HS-27A (cell line): ENCODE measurements around the gene HNRNPAB.
"Not testable (repeated sequence)": the region's sequence is repeated elsewhere in the genome, so short reads cannot be mapped to it uniquely, and the experiment has no call there.

Experiments used
- DNase-seq: peaks from one replicate; pipeline ENCODE4 v3.0.0-alpha.2; 2012; ENCODE audit warnings: low read depth, missing footprints

HNRNPAB gene

DNA sequence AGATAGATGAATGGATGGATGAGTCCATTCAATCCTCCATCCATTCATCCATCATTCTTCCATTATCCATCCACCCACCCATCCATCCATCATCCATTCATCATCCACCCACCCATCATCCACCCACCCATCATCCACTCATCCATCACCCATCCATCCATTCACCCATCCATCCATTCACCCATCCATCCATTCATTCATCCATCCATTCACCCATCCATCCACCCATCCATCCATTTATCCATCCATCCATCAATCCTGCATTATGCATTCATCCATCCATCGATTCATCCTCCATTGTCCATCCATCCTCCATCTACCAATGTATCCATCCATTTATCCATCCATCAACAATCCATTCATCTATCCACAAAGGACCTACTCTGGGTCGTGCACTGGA lies 41.1 kb downstream of the HNRNPAB start:
- DNase-seq, result no peak

DNA sequence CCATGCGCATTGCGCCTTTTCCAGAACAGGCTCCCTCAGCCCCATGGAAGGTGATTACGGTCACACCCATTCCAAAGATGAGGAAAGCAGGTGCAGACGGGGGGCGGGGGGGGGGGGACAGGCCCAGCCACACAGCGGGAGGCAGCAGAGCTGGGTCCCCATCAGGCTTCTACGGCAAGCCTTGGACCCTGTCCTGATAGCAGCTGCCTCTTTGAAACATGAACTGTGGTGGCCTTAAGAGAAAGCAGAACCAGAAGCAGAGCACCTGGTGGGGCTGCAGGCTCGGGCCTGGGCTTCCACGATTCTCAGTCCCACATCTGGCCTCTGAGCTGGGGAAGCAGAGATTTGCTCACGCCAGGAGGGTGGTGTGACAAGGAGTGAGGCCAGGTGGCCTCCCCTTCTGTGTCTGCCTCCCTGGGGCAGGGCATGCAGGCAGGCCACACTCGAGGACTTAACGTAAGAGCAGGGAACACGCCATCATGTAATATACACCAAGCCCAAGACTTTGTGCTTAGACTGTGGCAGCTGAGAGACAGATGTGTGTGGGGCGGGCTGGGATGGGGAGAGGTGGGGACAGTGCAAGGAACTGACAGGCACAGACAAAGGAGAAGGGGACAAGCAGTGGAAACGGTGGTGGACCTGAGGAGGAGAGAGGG lies 42.4 kb downstream of the HNRNPAB start:
- DNase-seq, result no peak

DNA sequence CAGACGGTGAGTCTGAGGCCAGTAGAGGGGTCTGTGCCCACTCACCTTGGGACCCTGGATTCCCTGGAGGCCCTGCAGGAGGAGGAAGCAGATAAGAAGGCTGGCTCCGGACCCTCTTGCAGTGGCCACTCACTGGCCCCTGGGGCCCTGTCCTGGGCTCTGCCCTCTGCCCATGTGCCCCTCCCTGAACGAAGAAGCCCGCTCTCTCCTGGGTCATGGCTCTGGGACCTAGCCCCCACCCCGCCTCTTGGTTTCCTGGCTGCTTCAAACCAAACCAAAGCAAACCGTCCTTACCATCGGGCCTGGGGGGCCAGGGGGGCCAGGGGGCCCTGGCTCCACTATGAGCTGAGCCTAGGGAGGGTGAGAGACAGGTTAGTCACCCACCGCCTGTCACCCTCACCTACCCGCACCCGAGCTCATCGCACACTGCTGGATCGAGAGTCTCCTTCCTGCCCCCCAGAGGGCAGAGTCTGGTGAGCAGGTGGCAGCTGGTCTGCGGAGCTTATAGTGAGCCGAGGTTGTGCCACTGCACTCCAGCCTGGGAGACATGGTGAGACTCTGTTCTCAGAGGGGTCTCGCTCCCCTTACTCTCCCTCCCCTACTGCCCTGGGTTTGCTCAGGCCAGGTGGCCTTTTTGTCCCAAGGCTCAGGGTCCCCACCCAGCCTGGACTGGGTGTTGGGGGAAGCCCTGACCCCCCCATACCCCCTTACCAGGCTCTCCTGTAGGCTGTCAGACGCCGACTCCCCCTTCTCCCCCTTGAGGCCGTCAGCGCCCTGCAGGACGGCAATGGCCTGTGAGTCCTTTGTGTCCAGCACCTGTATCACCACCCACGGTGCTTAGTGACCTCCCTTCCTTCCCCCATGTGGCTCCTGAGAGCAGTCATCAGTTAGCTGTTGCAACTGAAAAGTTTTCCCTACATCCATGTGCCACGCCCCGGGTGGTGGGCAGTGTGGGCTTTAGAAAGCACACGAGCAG lies 43.4 kb downstream of the HNRNPAB start:
- no peak for DNase-seq

DNA sequence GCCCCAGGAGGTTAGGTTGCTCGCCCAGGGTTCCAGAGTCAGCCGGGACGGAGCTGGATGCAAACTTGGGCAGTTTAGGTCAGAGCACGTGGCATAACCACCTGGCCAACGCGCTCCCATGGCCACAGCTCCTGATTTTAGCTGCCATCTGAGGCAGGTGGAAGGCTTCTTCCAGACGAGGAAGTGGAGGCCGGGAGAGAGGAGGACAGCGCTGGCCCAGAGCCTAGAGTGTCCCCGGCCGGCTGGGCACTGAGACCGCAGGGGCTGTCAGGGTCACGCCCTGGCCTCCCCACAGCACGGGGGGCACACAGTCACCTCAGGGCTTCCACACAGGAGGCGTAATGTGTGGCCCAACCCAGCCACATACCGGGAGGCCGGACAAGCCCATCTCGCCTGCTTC lies 44.4 kb downstream of the HNRNPAB start:
- DNase-seq, result no peak

DNA sequence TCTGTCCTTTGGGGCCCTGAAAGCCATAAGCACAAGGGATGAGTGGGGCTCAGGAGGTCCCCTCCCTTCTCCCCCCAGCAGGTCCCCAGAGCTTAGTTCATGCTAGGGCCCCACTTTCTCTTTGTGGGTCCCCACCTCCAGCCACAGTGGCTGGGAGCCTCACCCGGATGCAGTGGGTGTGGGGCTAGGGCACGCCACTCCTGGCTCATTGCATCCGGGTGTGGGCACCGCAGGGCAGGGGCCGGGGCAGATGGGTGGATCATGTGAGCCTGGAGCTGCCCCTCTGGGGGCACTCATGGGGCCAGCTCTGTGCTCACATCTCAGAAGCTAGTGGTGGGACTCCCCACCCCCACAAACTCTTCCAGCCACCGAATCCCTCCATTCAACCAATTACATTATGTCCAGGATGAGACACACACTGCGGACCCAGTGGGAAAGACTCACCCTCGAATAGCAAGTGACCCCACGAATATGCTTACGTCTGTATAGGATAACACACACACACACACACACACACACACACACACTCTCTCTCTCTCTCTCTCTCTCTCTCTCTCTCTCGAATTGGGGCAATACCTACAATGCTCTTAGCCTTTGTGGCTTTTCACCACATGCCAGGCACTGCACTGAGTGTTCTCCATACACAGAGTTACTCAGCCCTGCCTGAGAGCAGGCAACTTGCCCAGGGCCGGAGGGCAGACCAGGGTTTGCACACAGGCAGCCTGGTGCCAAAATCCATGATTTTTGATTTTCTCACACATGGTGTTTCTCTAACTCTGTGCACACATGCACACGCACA lies 45.1 kb downstream of the HNRNPAB start:
- DNase-seq, result no peak

DNA sequence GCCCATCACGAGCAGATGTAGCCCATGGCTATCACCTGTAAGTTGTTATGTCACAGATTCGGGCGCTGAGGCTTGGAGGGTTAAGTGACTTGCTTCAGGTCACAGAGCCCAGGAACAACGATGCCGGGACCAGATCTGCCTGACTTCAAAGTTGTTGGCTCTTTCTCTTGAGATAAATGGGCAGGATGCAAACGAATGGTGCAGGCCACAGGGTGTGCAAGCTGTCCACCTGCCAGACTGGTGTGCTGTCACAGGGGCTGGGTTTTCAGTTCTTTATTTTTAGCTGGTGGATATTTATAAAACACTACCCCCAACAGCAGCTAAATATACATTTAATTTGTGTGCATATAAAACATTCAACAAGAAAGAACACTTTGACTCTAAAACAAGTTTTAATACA lies 45.9 kb downstream of the HNRNPAB start:
- DNase-seq, result no peak

DNA sequence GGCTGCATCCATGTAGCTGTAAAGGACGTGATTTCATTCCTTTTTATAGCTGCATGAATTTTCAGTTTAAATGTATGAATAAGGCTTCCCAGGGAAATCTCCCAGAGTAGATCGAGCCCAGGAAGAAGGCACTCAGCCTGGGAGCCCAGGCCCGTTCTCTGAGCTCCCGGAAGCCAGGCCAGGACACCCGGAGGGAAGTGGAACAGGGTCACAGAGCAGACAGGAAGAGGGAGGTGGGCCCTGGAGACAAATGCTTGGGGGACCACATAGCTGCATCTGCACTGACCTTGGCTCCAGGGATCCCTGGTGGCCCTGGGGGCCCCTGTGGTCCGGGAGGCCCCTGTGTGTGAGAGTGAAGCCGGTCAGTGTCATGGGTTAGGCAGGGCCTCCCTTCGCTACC lies 47.9 kb downstream of the HNRNPAB start:
- no peak for DNase-seq

DNA sequence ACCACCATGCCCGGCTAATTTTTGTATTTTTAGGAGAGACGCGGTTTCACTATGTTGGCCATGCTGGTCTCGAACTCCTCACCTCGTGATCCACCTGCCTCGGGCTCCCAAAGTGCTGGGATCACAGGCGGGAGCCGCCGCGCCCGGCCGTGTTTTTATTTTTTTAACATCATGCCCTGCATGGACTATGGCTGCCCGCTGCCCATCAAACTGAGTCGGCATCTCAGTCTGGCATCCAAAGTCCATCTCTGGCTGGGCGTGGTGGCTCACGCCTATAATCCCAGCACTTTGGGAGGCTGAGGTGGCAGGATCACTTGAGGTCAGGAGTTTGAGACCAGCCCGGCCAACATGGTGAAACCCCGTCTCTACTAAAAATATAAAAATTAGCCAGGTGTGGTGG lies 49.3 kb downstream of the HNRNPAB start:
- DNase-seq, result not testable (repeated sequence)

DNA sequence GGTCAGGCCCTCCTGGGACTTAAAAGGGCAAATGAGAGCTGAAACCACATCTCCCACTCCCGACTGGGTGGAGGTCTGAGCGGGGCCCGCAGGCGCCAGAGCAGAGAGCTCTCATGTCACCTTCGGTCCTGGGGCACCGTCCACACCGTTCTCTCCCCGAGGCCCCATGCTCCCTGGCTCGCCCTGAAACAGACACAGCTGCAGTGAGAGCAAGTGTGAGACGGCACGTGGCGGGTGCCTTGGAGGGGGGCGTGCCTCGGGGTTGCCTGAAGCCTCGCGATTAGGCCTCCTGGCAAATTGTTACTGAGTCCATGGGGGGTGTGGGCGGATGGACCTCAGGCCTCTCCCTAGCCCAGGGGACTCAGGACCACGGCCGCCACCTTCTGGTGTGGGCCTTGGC lies 52.4 kb downstream of the HNRNPAB start:
- no peak for DNase-seq

DNA sequence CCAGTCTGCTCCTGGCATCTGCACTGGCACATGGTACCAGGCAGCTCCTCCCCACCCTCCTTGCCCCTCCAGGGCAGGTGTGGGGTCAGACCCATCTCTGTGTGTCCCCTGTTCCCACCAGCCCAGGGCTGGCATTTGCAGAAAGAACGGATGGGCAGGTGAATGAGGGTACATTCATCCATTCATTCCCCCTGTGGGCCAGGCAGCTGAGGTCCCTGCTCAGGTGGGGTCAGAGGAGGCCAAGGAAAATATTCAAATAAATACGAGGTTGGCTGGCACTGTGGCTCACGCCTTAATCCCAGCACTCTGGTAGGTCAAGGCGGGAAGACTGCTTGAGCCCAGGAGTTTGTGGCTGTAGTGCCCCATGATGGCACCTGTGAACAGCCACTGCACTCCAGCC lies 53.3 kb downstream of the HNRNPAB start:
- DNase-seq, result no peak

DNA sequence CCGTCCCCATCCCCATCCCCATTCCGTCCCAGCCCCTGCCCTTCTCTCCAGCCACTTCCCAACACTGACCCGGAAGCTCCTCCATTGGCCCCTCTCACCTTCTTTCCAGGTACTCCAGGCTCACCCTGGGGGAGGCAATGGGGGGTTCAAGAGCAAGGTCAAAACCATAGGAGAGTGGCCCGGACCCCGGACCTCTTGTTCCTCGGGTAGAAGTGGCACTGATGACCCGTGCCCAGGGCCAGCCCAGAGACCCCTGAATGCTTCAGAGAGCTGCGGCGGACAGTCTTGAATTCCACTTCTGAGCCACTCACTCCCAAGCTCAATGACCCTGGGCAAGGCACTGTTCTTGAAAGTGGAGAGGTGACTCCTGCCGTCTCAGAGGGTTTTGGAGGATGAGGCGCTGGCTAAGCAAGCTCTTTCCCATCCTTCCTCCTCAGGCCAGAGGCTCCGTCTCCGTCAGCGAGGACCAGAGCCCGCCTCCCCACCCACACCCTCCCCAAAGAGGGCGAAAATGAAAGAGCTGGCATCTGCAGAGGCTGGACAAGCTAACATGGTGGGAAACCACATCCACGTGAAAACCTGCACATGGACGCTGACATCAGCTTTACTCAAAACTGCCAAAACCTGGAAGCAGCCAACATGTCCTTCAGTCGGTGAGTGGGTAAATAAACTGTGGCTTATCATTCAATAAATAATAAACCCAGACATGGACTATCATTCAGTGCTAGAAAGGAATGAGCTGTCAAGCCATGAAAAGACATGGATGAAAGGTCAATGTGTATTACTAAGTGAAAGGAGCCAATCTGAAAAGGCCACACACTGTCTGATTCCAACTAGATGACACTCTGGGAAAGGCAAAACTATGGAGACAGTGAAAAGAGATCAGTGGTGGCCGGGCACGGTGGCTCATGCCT lies 55.5 kb downstream of the HNRNPAB start:
- DNase-seq, result no peak
